ENCODE data around the gene SVEP1. TPM values are rescaled to one million over a fixed set of nuclear protein-coding genes. Genes with fewer than 3 reads are reported as not detected.
"Not testable (repeated sequence)": the region's sequence is repeated elsewhere in the genome, so short reads cannot be mapped to it uniquely, and the experiment has no call there.

Gene SVEP1
- total RNA-seq, 2 donors from 2014 or later = not detected

DNA sequence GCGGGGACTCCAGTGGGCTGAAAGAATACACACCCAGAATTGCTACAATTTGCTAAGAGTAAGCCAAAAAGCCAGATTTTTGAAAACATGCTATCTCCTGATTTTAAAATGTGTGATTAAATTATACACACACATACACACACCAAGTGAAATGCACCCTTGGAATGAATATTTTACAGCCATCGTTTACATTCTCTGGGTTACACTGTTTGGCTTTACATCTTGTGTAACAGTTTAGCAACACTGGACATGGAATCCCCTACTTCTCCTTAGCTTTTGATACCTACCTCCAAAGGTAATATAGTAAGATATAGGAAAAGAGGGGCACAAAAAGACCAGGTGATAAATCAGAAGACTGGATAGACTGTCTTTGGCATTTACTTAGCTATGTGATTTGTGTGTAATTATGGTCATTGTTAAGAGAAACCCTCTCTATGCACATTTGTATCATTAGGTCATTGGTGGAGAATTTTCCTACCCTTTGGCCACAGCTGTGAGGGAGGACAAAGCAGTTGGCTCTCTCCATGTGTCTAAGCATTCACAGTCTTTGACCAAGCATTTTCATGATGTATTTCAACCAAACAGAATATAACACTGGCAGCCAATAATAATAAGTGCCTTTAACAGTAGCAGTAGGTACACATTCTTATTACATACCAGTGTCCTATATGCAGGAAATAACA, 7.6 kb downstream of the SVEP1 start:
- no peak for DNase-seq
- Mint-ChIP-seq H3K27me3 (ENCODE audit: low read depth) (peaks cover under 1% of the 10 kb centered on the region), H3K9me3 (no peaks in the 10 kb centered on the region), H3K4me3 (no peak overlapping the region), H3K36me3 (ENCODE audit: insufficient read depth in 2 of 2) (no peaks in the 10 kb centered on the region), H3K27ac (no peak overlapping the region), H3K4me1 (ENCODE audit: low read depth) (no peaks in the 10 kb centered on the region)
- no peak for ATAC-seq (replicated peaks in 1 of 2)

DNA sequence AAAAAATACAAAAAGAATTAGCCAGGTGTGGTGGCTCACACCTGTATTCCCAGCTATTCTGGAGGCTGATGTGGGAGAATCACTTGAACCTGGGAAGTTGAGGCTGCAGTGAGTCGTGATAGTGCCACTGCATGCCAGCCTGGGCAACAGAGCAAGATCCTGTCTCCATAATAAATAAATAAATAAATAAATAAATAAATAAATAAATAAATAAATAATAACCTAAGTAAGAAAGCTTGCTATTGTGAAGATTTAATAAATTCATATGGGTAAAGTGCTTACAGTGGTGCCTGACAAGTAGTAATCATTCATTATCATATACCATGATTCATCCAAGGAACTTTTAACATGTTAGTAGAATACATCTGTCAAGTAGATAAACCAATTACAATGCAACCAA, 13.4 kb downstream of the SVEP1 start:
- Mint-ChIP-seq H3K36me3 (ENCODE audit: insufficient read depth in 2 of 2) (no peaks in the 10 kb centered on the region), H3K27me3 (ENCODE audit: low read depth) (no peaks in the 10 kb centered on the region), H3K4me3 (no peak overlapping the region), H3K27ac (no peak overlapping the region), H3K9me3 (peaks cover 0 to 2% of the 10 kb centered on the region in 2 donors), H3K4me1 (ENCODE audit: low read depth) (no peaks in the 10 kb centered on the region)
- DNase-seq = no peak
- ATAC-seq (replicated peaks in 1 of 2) = no peak

DNA sequence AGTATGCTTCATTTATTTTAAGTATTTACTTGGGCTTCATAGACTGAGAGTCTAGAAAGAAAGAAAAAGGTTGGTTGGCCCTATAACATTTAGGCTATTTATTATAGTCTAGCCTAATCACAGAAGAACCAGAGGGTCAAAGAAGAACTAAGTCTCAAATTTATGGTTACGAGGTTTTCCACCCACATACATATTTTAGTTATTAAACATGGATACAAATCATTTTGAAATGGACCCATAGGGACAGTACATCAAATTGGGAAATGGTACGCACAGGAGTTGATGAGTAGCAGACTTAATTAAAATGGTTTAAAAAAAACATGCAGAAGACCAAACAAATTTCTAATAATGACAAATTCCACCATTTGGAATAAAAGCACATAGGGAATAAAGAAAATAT, 17.7 kb downstream of the SVEP1 start:
- DNase-seq (no peak), ATAC-seq (replicated peaks in 1 of 2) (no peak)
- no peak overlapping the region for H3K27ac Mint-ChIP-seq
- H3K4me3 Mint-ChIP-seq = no peak overlapping the region
- no peaks in the 10 kb centered on the region for H3K27me3 Mint-ChIP-seq (ENCODE audit: low read depth)
- no peaks in the 10 kb centered on the region for H3K36me3 Mint-ChIP-seq (ENCODE audit: insufficient read depth in 2 of 2)
- peaks cover 0 to 2% of the 10 kb centered on the region in 2 donors for H3K9me3 Mint-ChIP-seq
- no peaks in the 10 kb centered on the region for H3K4me1 Mint-ChIP-seq (ENCODE audit: low read depth)

DNA sequence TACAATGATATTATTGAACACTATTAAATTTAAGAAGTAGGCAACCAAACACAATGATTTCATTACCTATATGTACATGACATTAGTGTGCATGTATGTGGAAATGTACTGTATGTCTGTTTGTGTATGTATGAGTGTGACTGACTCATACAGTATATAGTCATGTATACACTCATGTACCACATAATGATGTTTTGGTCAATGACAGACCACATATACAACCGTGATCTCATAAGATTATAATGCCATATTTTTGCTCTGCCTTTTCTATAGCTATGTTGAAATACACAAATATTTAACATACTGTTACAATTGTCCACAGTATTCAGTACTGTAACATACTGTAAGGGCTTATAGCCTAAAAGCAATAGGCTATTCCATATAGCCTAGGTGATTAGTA, 19.7 kb downstream of the SVEP1 start:
- no peak overlapping the region for H3K27ac Mint-ChIP-seq
- no peak overlapping the region for H3K4me3 Mint-ChIP-seq
- H3K36me3 Mint-ChIP-seq (ENCODE audit: insufficient read depth in 2 of 2) = no peaks in the 10 kb centered on the region
- no peaks in the 10 kb centered on the region for H3K9me3 Mint-ChIP-seq
- DNase-seq (no peak), ATAC-seq (replicated peaks in 1 of 2) (no peak)
- no peaks in the 10 kb centered on the region for H3K4me1 Mint-ChIP-seq (ENCODE audit: low read depth)
- H3K27me3 Mint-ChIP-seq (ENCODE audit: low read depth) = no peaks in the 10 kb centered on the region

DNA sequence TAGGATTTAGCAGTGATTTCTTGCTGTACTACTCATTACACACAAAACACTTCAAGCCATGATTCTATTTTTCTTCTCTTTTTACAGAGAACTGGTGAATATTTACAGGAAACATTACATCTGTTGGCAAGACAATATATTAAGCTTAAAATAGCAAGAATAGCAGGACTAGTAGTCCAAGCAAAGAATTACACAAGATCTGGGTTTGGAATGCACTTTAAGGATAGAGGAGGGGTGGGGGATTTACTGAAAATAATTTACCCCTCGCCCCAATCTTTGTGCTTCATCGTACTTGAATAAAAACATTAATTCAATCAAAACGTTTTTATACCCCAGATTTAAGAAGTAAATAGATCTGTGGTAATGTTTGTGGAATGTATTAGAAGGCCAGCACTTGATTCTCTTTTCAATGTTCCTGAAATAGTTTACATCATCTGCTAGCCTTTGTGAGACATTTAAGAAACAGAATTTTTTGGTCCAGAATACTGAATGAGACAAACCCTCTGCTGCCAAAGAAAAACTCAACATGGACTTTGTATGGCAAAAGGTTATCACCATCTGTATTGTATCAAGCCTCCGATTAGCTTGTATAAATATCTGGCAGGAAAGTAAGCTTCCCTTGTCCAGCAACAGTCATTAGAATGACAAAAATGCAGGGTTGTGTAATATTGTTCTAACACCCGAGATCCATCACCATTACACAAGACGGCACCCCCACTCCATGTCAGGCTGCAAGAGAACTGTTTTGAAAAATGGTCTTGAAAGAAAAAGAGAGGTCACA, 23.8 kb downstream of the SVEP1 start:
- H3K4me3 Mint-ChIP-seq = no peak overlapping the region
- no peak overlapping the region for H3K27ac Mint-ChIP-seq
- ATAC-seq (replicated peaks in 1 of 2) = no peak
- H3K27me3 Mint-ChIP-seq (ENCODE audit: low read depth) = no peaks in the 10 kb centered on the region
- H3K4me1 Mint-ChIP-seq (ENCODE audit: low read depth) = no peaks in the 10 kb centered on the region
- H3K9me3 Mint-ChIP-seq = no peaks in the 10 kb centered on the region
- H3K36me3 Mint-ChIP-seq (ENCODE audit: insufficient read depth in 2 of 2) = no peaks in the 10 kb centered on the region
- no peak for DNase-seq

DNA sequence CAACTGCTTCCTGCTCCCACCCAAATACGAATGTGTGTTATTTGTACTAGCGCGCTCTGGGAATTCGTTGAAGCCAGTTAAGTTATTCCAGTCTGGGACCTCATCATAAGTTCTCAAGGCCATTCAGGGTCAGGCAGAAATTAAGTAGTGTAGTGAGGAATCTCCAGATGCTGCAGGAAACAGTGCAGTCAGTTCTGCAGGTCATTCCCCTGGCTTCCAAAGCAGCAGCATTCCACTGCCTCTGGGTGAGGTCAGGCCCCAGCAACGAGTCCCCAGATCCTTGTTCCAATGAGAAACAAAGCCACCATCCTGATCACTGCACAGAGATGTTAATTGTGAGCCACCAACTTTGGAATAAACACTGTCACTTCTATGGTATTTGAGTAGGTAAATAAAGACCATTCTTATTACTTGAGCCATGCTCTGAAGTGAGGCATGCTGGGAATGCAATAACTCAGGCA, 33.1 kb downstream of the SVEP1 start:
- no peaks in the 10 kb centered on the region for H3K36me3 Mint-ChIP-seq (ENCODE audit: insufficient read depth in 2 of 2)
- no peaks in the 10 kb centered on the region for H3K4me1 Mint-ChIP-seq (ENCODE audit: low read depth)
- no peaks in the 10 kb centered on the region for H3K9me3 Mint-ChIP-seq
- ATAC-seq (replicated peaks in 1 of 2) = no peak
- no peak overlapping the region for H3K4me3 Mint-ChIP-seq
- no peaks in the 10 kb centered on the region for H3K27me3 Mint-ChIP-seq (ENCODE audit: low read depth)
- no peak for DNase-seq
- no peak overlapping the region for H3K27ac Mint-ChIP-seq

DNA sequence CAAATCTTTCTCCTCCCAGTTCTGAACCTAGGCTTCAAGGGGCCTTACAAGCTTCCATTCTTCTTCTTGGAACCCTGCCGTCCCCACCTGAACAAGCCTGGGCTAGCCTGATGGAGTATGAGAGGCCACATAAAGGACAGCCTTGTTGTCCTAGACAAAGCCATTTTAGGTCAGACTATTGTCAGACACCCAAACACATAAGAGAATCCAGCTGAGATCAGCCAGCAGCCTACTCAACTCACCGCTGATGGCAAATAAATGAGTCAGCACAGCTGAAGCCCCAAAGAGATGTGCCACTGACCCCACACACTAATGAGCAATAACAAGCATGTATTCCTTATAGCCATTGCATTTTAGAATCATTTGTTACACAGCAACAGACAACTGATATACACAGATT, 33.8 kb downstream of the SVEP1 start:
- Mint-ChIP-seq H3K27me3 (ENCODE audit: low read depth) (no peaks in the 10 kb centered on the region), H3K9me3 (no peaks in the 10 kb centered on the region), H3K4me1 (ENCODE audit: low read depth) (no peaks in the 10 kb centered on the region), H3K27ac (no peak overlapping the region), H3K36me3 (ENCODE audit: insufficient read depth in 2 of 2) (no peaks in the 10 kb centered on the region), H3K4me3 (no peak overlapping the region)
- DNase-seq (no peak), ATAC-seq (replicated peaks in 1 of 2) (no peak)

DNA sequence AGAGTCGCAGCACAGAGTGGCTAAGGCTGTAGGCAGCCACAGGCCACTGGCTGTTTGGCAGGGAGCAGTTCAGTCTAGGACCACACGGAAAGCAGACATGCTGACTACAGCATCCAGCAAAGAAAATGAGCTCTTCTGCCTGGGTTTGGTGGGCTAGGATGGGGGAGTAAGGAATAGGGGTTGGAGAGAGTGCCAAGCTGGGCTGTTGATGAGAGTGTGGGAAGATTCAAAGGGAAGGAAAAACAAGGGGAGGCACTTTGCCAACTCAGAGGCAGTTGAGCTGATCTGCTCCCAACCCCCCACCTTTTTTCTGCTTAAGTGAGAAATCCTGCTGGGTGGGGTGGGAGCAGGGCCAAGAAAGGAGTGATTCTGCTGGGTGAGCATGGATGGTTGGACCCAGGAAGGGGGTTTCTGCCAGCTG, 35.9 kb downstream of the SVEP1 start:
- ATAC-seq (replicated peaks in 1 of 2) = no peak
- DNase-seq = no peak
- no peak overlapping the region for H3K4me3 Mint-ChIP-seq
- no peaks in the 10 kb centered on the region for H3K27me3 Mint-ChIP-seq (ENCODE audit: low read depth)
- no peaks in the 10 kb centered on the region for H3K36me3 Mint-ChIP-seq (ENCODE audit: insufficient read depth in 2 of 2)
- no peak overlapping the region for H3K27ac Mint-ChIP-seq
- H3K4me1 Mint-ChIP-seq (ENCODE audit: low read depth) = no peaks in the 10 kb centered on the region
- H3K9me3 Mint-ChIP-seq = no peaks in the 10 kb centered on the region

DNA sequence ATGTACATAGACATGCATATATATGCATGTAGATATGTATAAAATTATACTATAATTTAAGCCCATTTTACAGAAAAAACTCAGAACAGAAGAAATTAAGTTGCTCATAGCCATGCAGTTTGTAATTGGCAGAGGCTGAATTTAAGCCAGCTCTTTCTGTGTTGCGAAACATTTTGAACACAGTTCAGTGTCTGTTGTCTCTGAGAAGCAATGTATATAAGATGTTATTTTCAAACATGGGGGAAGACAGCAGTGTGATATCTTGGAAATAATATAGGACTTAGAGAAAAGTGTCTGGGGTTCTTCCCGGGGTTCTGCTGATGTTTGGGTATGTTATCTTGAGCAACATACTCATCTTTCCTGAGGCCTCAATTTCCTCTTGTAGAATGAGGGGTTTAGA, 37.6 kb downstream of the SVEP1 start:
- no peaks in the 10 kb centered on the region for H3K36me3 Mint-ChIP-seq (ENCODE audit: insufficient read depth in 2 of 2)
- H3K9me3 Mint-ChIP-seq = no peaks in the 10 kb centered on the region
- H3K4me1 Mint-ChIP-seq (ENCODE audit: low read depth) = no peaks in the 10 kb centered on the region
- no peak for ATAC-seq (replicated peaks in 1 of 2)
- H3K27ac Mint-ChIP-seq = no peak overlapping the region
- DNase-seq = no peak
- no peak overlapping the region for H3K4me3 Mint-ChIP-seq
- H3K27me3 Mint-ChIP-seq (ENCODE audit: low read depth) = no peaks in the 10 kb centered on the region

DNA sequence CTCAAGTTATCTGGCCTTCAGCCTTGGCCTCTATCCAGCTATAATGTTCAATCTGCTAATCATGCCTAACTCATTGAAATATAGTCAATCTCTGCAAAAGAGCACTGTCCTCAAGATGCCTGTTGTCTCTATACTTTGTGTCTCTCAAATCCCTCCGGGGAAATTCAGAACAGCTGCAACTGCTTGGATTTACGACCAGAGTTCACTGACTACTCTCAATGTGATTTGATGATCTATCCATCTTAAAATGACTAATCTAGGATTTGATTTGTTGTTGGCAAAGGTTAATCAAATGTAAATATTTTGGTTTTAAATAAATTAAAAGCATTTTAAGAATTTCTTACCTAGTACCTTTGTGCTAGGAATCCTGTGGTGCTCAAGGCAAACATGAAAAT, 40.9 kb downstream of the SVEP1 start:
- Mint-ChIP-seq H3K4me3 (no peak overlapping the region), H3K27ac (no peak overlapping the region), H3K27me3 (ENCODE audit: low read depth) (no peaks in the 10 kb centered on the region), H3K4me1 (ENCODE audit: low read depth) (no peaks in the 10 kb centered on the region), H3K9me3 (peaks cover 0 to 4% of the 10 kb centered on the region in 2 donors), H3K36me3 (ENCODE audit: insufficient read depth in 2 of 2) (no peaks in the 10 kb centered on the region)
- no peak for ATAC-seq (replicated peaks in 1 of 2)
- no peak for DNase-seq

DNA sequence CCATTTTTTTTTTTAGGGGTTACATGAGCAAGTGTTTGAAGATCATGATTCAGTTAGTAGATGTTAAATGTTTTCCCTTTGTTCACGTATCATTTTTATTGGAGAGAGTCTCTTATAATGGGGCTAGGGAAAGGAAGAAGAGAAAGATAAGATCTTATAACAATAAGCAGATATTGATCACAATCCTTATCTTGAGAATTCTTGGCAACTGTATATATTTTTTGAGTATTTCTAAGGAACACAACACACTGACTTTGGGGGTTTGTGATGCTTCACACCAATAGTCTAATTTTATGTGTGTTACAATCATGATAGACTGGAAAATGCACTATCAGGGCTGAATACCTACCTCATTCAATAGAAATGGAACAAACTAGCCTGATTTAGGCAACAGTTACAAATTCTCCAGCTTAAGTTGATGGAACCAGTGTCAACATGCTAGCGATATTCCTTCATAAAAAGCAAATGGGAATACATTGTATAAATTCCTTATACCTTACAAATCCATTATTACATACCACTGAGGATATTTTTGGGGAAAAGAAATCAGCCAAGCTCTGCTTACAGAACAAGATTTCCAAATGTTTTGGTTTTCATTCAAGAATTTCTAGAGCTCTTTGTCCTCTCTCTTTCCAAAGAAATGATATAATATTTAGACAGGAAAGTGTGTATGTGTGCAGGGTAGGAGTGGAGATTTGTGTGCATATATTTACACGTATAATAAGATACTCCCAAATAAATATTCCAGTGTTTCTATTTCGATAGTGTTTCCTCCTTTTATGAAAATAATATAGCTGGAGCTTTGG, 41.5 kb downstream of the SVEP1 start:
- H3K27ac Mint-ChIP-seq = no peak overlapping the region
- H3K9me3 Mint-ChIP-seq = peaks cover 0 to 4% of the 10 kb centered on the region in 2 donors
- H3K36me3 Mint-ChIP-seq (ENCODE audit: insufficient read depth in 2 of 2) = no peaks in the 10 kb centered on the region
- DNase-seq (no peak), ATAC-seq (replicated peaks in 1 of 2) (no peak)
- no peak overlapping the region for H3K4me3 Mint-ChIP-seq
- no peaks in the 10 kb centered on the region for H3K4me1 Mint-ChIP-seq (ENCODE audit: low read depth)
- H3K27me3 Mint-ChIP-seq (ENCODE audit: low read depth) = no peaks in the 10 kb centered on the region

DNA sequence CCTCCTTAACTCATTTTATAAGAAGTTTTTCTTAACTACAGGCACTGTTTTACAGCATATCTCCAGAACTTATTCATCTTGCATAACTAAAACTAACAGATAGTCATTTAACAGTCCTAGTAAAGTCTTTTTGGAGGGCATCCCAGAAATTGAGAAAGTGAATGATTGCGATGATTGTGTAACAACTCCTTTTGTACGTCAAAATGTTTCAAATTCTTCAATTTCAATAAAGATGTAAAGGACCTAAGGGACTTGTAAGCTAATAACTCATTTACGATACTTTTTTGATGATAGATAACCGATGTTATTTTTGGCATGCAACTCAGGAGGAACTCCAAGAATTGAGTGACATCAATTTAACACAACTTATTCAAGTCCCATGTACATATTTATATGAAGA, 42.7 kb downstream of the SVEP1 start:
- no peaks in the 10 kb centered on the region for H3K36me3 Mint-ChIP-seq (ENCODE audit: insufficient read depth in 2 of 2)
- no peak for ATAC-seq (replicated peaks in 1 of 2)
- H3K4me1 Mint-ChIP-seq (ENCODE audit: low read depth) = no peaks in the 10 kb centered on the region
- H3K27me3 Mint-ChIP-seq (ENCODE audit: low read depth) = no peaks in the 10 kb centered on the region
- peaks cover 3 to 4% of the 10 kb centered on the region in 2 donors for H3K9me3 Mint-ChIP-seq
- H3K27ac Mint-ChIP-seq = no peak overlapping the region
- H3K4me3 Mint-ChIP-seq = no peak overlapping the region
- no peak for DNase-seq

DNA sequence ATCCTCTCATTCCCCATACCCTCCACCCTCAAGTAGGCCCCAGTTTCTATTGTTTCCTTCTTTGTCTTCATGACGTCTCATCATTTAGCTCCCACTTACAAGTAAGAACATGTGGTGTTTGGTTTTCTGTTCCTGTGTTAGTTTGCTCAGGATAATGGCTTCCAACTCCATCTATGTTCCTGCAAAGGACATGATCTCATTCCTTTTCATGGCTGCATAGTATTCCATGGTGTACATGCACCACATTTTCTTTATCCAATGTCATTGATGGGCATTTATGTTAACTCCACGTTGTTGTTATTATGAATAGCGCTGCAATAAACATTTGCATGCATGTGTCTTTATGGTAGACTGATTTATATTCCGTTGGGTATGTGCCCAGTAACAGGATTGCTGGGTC, 45.4 kb downstream of the SVEP1 start:
- H3K9me3 Mint-ChIP-seq; H3K4me1 Mint-ChIP-seq (ENCODE audit: low read depth); DNase-seq; H3K36me3 Mint-ChIP-seq (ENCODE audit: insufficient read depth in 2 of 2); ATAC-seq (replicated peaks in 1 of 2); H3K27ac Mint-ChIP-seq; H3K4me3 Mint-ChIP-seq; H3K27me3 Mint-ChIP-seq (ENCODE audit: low read depth): not testable (repeated sequence)

Data from activated T-cell treated with anti-CD3 and anti-CD28 coated beads, Interleukin-2, amount 50 U/mL, for 72 hours (primary cell).